ENCODE results near the gene EIF4G1. TPM values are rescaled to one million over a fixed set of nuclear protein-coding genes. Genes with fewer than 3 reads are reported as not detected.

Gene EIF4G1
- total and polyA plus RNA-seq, 2 donors (not counting 3 experiments of a cell fraction or from before 2014, with no cell fraction given), result 355 to 532 TPM

DNA sequence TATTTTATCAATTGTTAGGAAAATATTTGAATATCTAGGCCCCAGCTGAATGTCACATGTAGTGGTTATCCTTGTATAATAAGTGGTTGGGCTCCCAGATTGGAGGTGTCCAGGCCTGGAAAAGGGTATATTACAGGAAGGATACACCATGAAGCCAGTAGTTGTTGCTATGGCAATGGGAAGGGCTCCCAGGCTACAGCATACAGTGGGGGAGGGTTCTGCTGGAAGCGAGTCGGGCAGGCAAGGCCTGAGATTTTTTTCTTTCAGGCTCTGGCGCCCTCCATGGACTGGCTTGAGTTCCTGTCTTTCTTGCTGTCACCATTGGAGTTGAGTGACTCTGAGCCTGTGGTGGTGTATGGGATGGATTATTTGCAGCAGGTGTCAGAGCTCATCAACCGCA, 29.7 kb upstream of the EIF4G1 start:
- H3K27ac ChIP-seq (ENCODE audit: insufficient read depth, low read depth, low read length), result no peak overlapping the region
- no peaks in the 10 kb centered on the region for H4K20me1 ChIP-seq (replicated peaks; ENCODE audit: control insufficient read depth, extremely low read depth, insufficient read depth, low read length)
- BruUV-seq (replicated peaks), result no TSS peak
- intact Hi-C loops (cut with micrococcal nuclease), result loop anchor here (1.0 to 10.0 kb wide), 2 partner anchors 240 to 389 kb away; no protein-coding TSS in a partner anchor
- H3K4me1 ChIP-seq (ENCODE audit: control insufficient read depth, extremely low read depth, insufficient read depth, low read length), result no peaks in the 10 kb centered on the region
- dilution Hi-C loops (cut with MboI; ENCODE audit: extremely low pct_ligation_motif_present, low sequenced_read_pairs), result no loop called here
- H3K27me3 ChIP-seq (ENCODE audit: control insufficient read depth in 2 of 2, insufficient read depth in 2 of 2, low read length in 2 of 2), result peaks cover 3 to 4% of the 10 kb centered on the region in 2 experiments
- no peaks in the 10 kb centered on the region for H3K9me3 ChIP-seq (replicated peaks; ENCODE audit: control insufficient read depth, insufficient read depth, low read length)
- H3K79me2 ChIP-seq (ENCODE audit: control insufficient read depth, insufficient read depth, low read length), result no peaks in the 10 kb centered on the region
- no peak overlapping the region for H3K4me3 ChIP-seq (replicated peaks in 1 of 3; ENCODE audit: insufficient read depth in 1 of 3, low read depth in 1 of 3, low read length in 3 of 3)
- peak; percentile 69 for FAIRE-seq
- TF ChIP-seq, protein P1, sequence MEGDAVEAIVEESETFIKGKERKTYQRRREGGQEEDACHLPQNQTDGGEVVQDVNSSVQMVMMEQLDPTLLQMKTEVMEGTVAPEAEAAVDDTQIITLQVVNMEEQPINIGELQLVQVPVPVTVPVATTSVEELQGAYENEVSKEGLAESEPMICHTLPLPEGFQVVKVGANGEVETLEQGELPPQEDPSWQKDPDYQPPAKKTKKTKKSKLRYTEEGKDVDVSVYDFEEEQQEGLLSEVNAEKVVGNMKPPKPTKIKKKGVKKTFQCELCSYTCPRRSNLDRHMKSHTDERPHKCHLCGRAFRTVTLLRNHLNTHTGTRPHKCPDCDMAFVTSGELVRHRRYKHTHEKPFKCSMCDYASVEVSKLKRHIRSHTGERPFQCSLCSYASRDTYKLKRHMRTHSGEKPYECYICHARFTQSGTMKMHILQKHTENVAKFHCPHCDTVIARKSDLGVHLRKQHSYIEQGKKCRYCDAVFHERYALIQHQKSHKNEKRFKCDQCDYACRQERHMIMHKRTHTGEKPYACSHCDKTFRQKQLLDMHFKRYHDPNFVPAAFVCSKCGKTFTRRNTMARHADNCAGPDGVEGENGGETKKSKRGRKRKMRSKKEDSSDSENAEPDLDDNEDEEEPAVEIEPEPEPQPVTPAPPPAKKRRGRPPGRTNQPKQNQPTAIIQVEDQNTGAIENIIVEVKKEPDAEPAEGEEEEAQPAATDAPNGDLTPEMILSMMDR (IDR thresholded peaks at IDR 0.05; ENCODE audit: extremely low read depth in 1 of 2, insufficient read depth in 1 of 2, low read depth in 1 of 2, low read length in 2 of 2), result peak; percentile 27 to 61
- TF ChIP-seq, protein P2, sequence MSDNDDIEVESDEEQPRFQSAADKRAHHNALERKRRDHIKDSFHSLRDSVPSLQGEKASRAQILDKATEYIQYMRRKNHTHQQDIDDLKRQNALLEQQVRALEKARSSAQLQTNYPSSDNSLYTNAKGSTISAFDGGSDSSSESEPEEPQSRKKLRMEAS (IDR thresholded peaks at IDR 0.05; ENCODE audit: insufficient read depth, insufficient read length), result no peak
- TF ChIP-seq GATA2 (IDR thresholded peaks at IDR 0.05; ENCODE audit: insufficient read depth, insufficient read length, low read depth, low read length), result no peak
- no peak for TF ChIP-seq POLR2A (IDR thresholded peaks at IDR 0.05; ENCODE audit: low read depth, low read length)
- H2AFZ ChIP-seq (ENCODE audit: low read depth, low read length), result no peak overlapping the region
- CTCF ChIA-PET, result interaction anchor here (1.0 to 5.7 kb wide), 5 partner anchors 57 to 400 kb away, joined by 4 to 41 read pairs (median 5); partner anchors contain the start of gene PARL
- H3K9me1 ChIP-seq (replicated peaks; ENCODE audit: control insufficient read depth, extremely low read depth, insufficient read depth, low read length), result no peaks in the 10 kb centered on the region
- DNase-seq (ENCODE audit: low read depth, low spot score), result peak; percentile 81
- H3K4me2 ChIP-seq (ENCODE audit: insufficient read depth, low read length), result no peak overlapping the region
- H3K9ac ChIP-seq (replicated peaks; ENCODE audit: extremely low read depth, insufficient read depth, low read length), result no peak overlapping the region
- POLR2A ChIA-PET, result no interaction called here
- H3K36me3 ChIP-seq (ENCODE audit: control insufficient read depth in 2 of 2, extremely low read depth in 1 of 2, insufficient read depth in 2 of 2, low read length in 2 of 2), result no peaks in the 10 kb centered on the region

DNA sequence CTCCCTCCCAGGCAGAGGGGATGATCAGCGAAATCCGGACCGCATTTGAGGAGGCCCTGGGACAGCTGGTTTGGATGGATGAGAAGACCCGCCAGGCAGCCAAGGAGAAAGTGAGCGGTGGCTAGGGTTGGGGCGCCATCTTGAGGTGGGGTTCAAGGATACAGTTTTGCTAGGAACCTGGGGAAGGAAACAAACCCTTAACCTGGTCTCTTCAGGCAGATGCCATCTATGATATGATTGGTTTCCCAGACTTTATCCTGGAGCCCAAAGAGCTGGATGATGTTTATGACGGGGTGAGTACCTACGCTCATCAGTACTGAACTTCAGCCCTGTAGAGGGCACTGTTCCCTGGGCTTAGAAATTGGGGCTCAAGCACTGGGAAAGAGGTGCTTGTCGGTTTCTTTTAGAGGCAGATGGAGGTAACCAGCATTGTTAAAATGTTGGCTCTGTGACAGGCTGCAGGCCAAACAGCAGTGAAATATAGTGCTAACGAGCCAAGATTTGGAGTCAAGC, 24.9 kb upstream of the EIF4G1 start:
- BruUV-seq (replicated peaks), result no TSS peak
- Histone ChIP-seq H3K4me1 (ENCODE audit: control insufficient read depth, extremely low read depth, insufficient read depth, low read length) (no peaks in the 10 kb centered on the region), H3K4me2 (ENCODE audit: insufficient read depth, low read length) (no peak overlapping the region), H3K9me1 (replicated peaks; ENCODE audit: control insufficient read depth, extremely low read depth, insufficient read depth, low read length) (no peaks in the 10 kb centered on the region), H2AFZ (ENCODE audit: low read depth, low read length) (no peak overlapping the region), H3K4me3 (replicated peaks in 1 of 3; ENCODE audit: insufficient read depth in 1 of 3, low read depth in 1 of 3, low read length in 3 of 3) (no peak overlapping the region), H3K9ac (replicated peaks; ENCODE audit: extremely low read depth, insufficient read depth, low read length) (no peak overlapping the region), H4K20me1 (replicated peaks; ENCODE audit: control insufficient read depth, extremely low read depth, insufficient read depth, low read length) (no peaks in the 10 kb centered on the region), H3K36me3 (ENCODE audit: control insufficient read depth in 2 of 2, extremely low read depth in 1 of 2, insufficient read depth in 2 of 2, low read length in 2 of 2) (no peaks in the 10 kb centered on the region), H3K27me3 (ENCODE audit: control insufficient read depth in 2 of 2, insufficient read depth in 2 of 2, low read length in 2 of 2) (peaks cover 0 to 3% of the 10 kb centered on the region in 2 experiments), H3K9me3 (replicated peaks; ENCODE audit: control insufficient read depth, insufficient read depth, low read length) (no peaks in the 10 kb centered on the region), H3K79me2 (ENCODE audit: control insufficient read depth, insufficient read depth, low read length) (no peaks in the 10 kb centered on the region), H3K27ac (ENCODE audit: insufficient read depth, low read depth, low read length) (no peak overlapping the region)
- intact Hi-C loops (cut with micrococcal nuclease), result loop anchor here (1.0 to 10.0 kb wide), 6 partner anchors 39 to 394 kb away; partner anchors contain the start of gene ABCC5
- FAIRE-seq (peak; percentile 46), DNase-seq (ENCODE audit: low read depth, low spot score) (peak; percentile 52)
- dilution Hi-C loops (cut with MboI; ENCODE audit: extremely low pct_ligation_motif_present, low sequenced_read_pairs), result no loop called here
- ChIA-PET CTCF (interaction anchor here (0.7 to 2.9 kb wide), 15 partner anchors 9 to 405 kb away, joined by 3 to 19 read pairs (median 5); partner anchors contain the start of genes PARL and VWA5B2), POLR2A (no interaction called here)
- no peak for TF ChIP-seq EZH2 (IDR thresholded peaks at IDR 0.05; ENCODE audit: borderline replicate concordance, low read depth, low read length, severe bottlenecking)
- TF ChIP-seq, protein P1 (IDR thresholded peaks at IDR 0.05; ENCODE audit: extremely low read depth in 1 of 2, insufficient read depth in 1 of 2, low read depth in 1 of 2, low read length in 2 of 2), result peak; percentile 67
